HCEC 1CT (cell line): ENCODE measurements around the gene GRK5.
"Not testable (repeated sequence)": the region's sequence is repeated elsewhere in the genome, so short reads cannot be mapped to it uniquely, and the experiment has no call there.

Source experiments
- DNase-seq: peaks from one replicate; pipeline ENCODE4 v3.0.0-alpha.2; 2017

GRK5 gene

GRCh38 chr10:119225083-119225658, 17.8 kb downstream of the GRK5 start:
- DNase-seq: no peak

- DNase-seq: no peak
Observed at GRCh38 chr10:119227825-119228224, 20.5 kb downstream of the GRK5 start.

GRCh38 chr10:119231654-119232053, 24.3 kb downstream of the GRK5 start:
- no peak for DNase-seq

- not testable (repeated sequence) for DNase-seq
Observed at GRCh38 chr10:119232439-119232838, 25.1 kb downstream of the GRK5 start.

- peak; percentile 33 for DNase-seq
Observed at GRCh38 chr10:119233123-119233820, 25.9 kb downstream of the GRK5 start.

GRCh38 chr10:119233821-119234220, 26.4 kb downstream of the GRK5 start:
- DNase-seq: peak; percentile 30

GRCh38 chr10:119235356-119235755, 28.0 kb downstream of the GRK5 start:
- peak; percentile 48 for DNase-seq

GRCh38 chr10:119237722-119238436, 30.5 kb downstream of the GRK5 start:
- no peak for DNase-seq

GRCh38 chr10:119238577-119238976, 31.2 kb downstream of the GRK5 start:
- DNase-seq: no peak

GRCh38 chr10:119239015-119239414, 31.6 kb downstream of the GRK5 start:
- DNase-seq: not testable (repeated sequence)

- not testable (repeated sequence) for DNase-seq
Observed at GRCh38 chr10:119239630-119240029, 32.3 kb downstream of the GRK5 start.

- no peak for DNase-seq
Observed at GRCh38 chr10:119241066-119241465, 33.7 kb downstream of the GRK5 start.

- no peak for DNase-seq
Observed at GRCh38 chr10:119242186-119242585, 34.8 kb downstream of the GRK5 start.

- no peak for DNase-seq
Observed at GRCh38 chr10:119243488-119243887, 36.1 kb downstream of the GRK5 start.

- no peak for DNase-seq
Observed at GRCh38 chr10:119243967-119244366, 36.6 kb downstream of the GRK5 start.

- DNase-seq: no peak
Observed at GRCh38 chr10:119245272-119245671, 37.9 kb downstream of the GRK5 start.

GRCh38 chr10:119246862-119247549, 39.6 kb downstream of the GRK5 start:
- peak; percentile 94 for DNase-seq

- no peak for DNase-seq
Observed at GRCh38 chr10:119247550-119247894, 40.2 kb downstream of the GRK5 start.

GRCh38 chr10:119248184-119248583, 40.8 kb downstream of the GRK5 start:
- DNase-seq: no peak

- DNase-seq: no peak
Observed at GRCh38 chr10:119248681-119249080, 41.3 kb downstream of the GRK5 start.

GRCh38 chr10:119250641-119251314, 43.4 kb downstream of the GRK5 start:
- DNase-seq: peak; percentile 95

- DNase-seq: peak; percentile 59
Observed at GRCh38 chr10:119251315-119251708, 43.9 kb downstream of the GRK5 start.

- no peak for DNase-seq
Observed at GRCh38 chr10:119252051-119252465, 44.7 kb downstream of the GRK5 start.
